HK-2 (cell line): ENCODE data around the gene C12orf42.

Experiments used
- DNase-seq: peaks from one replicate; pipeline ENCODE4 v3.0.0-alpha.2; 2018; ENCODE audit not compliant: unreplicated experiment

C12orf42 gene

GRCh38 chr12:103495469-103496456 lies at the start of gene C12orf42:
C12orf42 (minus strand) TSS chr12:103495968; CDS start chr12:103478426, 17,542 bp downstream.
- DNase-seq, result peak; percentile 45

- no peak for DNase-seq
Observed at GRCh38 chr12:103542078-103542477, 46.3 kb upstream of the C12orf42 start.

GRCh38 chr12:103540319-103540718 lies 44.6 kb upstream of the C12orf42 start:
- DNase-seq, result no peak

- DNase-seq, result no peak
Observed at GRCh38 chr12:103538397-103538796, 42.6 kb upstream of the C12orf42 start.

- DNase-seq, result no peak
Observed at GRCh38 chr12:103530307-103531066, 34.7 kb upstream of the C12orf42 start.

- DNase-seq, result no peak
Observed at GRCh38 chr12:103529306-103529705, 33.5 kb upstream of the C12orf42 start.

GRCh38 chr12:103524238-103524875 lies 28.6 kb upstream of the C12orf42 start:
- DNase-seq, result no peak

GRCh38 chr12:103523771-103524170 lies 28.0 kb upstream of the C12orf42 start:
- DNase-seq, result no peak

- no peak for DNase-seq
Observed at GRCh38 chr12:103520686-103521215, 25.0 kb upstream of the C12orf42 start.

GRCh38 chr12:103519632-103520031 lies 23.9 kb upstream of the C12orf42 start:
- DNase-seq, result no peak

GRCh38 chr12:103518899-103519298 lies 23.1 kb upstream of the C12orf42 start:
- DNase-seq, result no peak

GRCh38 chr12:103517161-103517560 lies 21.4 kb upstream of the C12orf42 start:
- DNase-seq, result no peak

GRCh38 chr12:103515341-103515740 lies 19.6 kb upstream of the C12orf42 start:
- no peak for DNase-seq

GRCh38 chr12:103513875-103514274 lies 18.1 kb upstream of the C12orf42 start:
- DNase-seq, result no peak

GRCh38 chr12:103505371-103506236 lies 9.8 kb upstream of the C12orf42 start:
- DNase-seq, result peak; percentile 45

- no peak for DNase-seq
Observed at GRCh38 chr12:103504606-103505005, 8.8 kb upstream of the C12orf42 start.

- DNase-seq, result no peak
Observed at GRCh38 chr12:103503546-103504480, 8.0 kb upstream of the C12orf42 start.

- no peak for DNase-seq
Observed at GRCh38 chr12:103501447-103501846, 5.7 kb upstream of the C12orf42 start.

GRCh38 chr12:103499571-103499970 lies 3.8 kb upstream of the C12orf42 start:
- DNase-seq, result no peak

- DNase-seq, result no peak
Observed at GRCh38 chr12:103498990-103499389, 3.2 kb upstream of the C12orf42 start.
